ENCODE measurements around the gene DSEL.

DSEL gene

DNA sequence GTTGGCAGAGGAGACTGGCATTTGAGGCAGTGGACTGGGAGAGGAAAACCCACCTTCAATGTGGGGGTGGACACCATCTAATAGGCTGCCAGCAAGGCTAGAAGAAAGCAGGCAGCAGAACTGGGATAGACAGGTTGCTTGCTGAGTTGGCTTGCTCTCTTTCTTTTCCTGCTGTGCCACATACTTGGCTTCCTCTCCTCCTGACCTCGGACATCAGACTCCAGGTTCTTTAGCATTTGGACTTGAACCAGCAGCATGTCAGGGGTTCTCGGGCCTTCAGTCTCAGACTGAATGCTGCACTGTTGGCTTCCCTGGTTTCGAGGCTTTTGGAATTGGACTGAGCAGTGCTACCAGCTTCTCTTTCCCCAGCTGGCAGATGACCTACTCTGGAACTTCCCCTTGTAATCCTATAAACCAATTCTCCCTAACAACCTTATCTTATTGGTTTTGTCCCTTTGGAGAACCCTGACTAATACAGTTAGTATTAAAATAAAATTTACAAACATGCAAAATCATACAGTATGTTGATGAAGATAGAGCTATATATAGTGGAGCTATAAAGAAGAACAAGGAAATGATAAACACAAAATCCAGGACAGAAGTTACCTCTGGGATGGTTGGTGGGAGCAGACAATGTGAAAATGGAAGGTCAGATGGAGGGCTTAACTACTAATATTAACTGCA is 15.9 kb downstream of the DSEL start:
- DNase-seq: no peak

- DNase-seq: no peak
Measured at GRCh38 chr18:67496469-67496868, 20.1 kb downstream of the DSEL start.

DNA sequence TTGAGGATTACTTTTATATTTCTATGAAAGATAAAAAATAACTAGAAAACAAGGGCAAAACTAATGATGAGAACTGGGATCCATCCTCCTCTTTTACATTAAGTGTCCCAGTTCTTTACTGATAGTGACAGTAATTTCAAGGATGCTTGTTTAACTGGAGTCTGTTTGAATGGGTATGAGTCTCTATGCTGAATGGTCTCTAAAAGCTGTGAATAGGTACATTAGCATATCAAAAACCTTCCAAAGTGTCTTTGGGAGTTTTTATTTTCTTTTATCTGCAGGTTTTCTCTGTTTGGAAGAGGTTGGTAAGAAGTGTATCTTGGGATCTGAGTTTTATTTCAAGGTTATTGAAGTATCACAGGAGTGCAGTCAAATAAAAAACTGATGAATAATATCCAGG is 30.0 kb downstream of the DSEL start:
- DNase-seq: no peak

- no peak for DNase-seq
Measured at GRCh38 chr18:67485655-67486054, 30.9 kb downstream of the DSEL start.

GRCh38 chr18:67484458-67484857 is 32.1 kb downstream of the DSEL start:
- DNase-seq: no peak

DNA sequence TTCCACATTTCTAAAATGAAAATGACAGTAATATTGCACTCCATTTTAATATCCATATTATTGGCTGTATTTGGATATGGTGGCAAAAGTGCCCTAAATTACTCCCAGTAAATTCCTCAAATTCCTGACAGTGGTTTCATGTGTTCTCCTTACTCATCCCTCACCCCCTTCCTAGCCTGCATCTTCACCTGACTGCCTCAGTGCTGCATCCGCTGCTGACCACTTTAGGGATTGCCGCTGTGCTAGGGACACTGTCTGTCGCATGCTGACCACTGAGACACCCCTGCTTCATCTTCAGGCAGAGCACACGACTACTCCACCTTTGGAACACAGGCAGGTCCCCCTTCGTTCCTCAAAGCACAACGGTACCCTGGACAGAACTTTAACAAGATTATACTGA is 32.6 kb downstream of the DSEL start:
- DNase-seq: no peak

GRCh38 chr18:67483237-67483636 is 33.3 kb downstream of the DSEL start:
- no peak for DNase-seq

GRCh38 chr18:67478249-67478648 is 38.3 kb downstream of the DSEL start:
- no peak for DNase-seq

GRCh38 chr18:67477522-67477921 is 39.0 kb downstream of the DSEL start:
- no peak for DNase-seq

GRCh38 chr18:67476585-67476984 is 39.9 kb downstream of the DSEL start:
- no peak for DNase-seq

DNA sequence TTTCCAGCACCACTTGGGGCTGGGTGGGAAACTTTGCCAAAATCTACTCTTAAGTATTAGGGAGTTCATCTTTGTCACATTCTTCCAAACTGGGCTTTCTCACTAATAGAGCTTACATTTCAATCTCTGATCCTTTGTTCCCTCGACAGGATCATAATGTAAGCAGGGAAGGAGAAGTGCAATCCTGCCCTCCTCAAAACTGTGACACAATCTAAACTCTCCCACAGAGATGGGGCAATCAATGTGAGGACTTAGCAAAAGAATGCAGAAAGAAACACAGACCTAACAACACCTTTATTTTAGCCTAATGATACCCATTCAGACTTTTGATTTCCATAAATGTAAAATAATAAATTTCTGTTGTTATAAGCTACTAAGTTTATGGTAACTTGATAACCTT is 40.8 kb downstream of the DSEL start:
- no peak for DNase-seq

GRCh38 chr18:67468038-67468437 is 48.5 kb downstream of the DSEL start:
- DNase-seq: no peak

- DNase-seq: no peak
Measured at GRCh38 chr18:67467188-67467587, 49.3 kb downstream of the DSEL start.

GRCh38 chr18:67464499-67464898 is 52.0 kb downstream of the DSEL start:
- DNase-seq: no peak

- DNase-seq: no peak
Measured at GRCh38 chr18:67463829-67464228, 52.7 kb downstream of the DSEL start.

DNA sequence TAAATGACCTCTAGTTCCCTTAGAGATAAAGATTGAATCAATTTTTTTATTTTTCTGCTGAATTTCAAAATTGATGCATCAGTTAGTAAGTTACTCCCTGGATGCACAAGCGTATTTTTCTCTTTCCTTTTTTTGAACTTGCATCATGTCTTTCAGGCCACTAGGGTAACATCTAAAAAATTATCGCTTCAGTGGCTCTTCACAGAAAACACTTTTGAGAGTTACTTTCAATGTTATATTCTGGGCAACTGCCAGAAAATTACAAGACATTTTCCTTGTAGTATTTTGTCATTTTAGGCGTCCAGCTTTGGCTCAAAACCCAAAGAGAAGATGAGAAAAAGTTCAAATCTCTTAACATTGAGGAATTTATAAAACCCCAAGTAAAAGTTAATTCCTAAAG is 59.8 kb downstream of the DSEL start:
- DNase-seq: no peak

Measured in CD4-positive, alpha-beta T cell treated with Interleukin-17A for 4 hours (primary cell).